Right hindlimb (tissue), 1 donor: ENCODE measurements around the gene MDM4.
"Not testable (repeated sequence)": the region's sequence is repeated elsewhere in the genome, so short reads cannot be mapped to it uniquely, and the experiment has no call there.

Experiments
- DNase-seq: peaks from one replicate; pipeline ENCODE4 v3.0.0-alpha.2; 2018

Gene MDM4

GRCh38 chr1:204493145-204493983, 22.8 kb upstream of the MDM4 start:
- DNase-seq: peak; percentile 83

- peak; percentile 52 for DNase-seq
These were observed 22.3 kb upstream of the MDM4 start for GRCh38 chr1:204493984-204494280.

- peak; percentile 93 for DNase-seq
These were observed 21.7 kb upstream of the MDM4 start, which contains the start of gene PIK3C2B for GRCh38 chr1:204494281-204495077. Gene PIK3C2B, minus strand, starts transcription at chr1:204494805. Its CDS starts 25,003 bp downstream, at chr1:204469802.

GRCh38 chr1:204495078-204495753, 21.0 kb upstream of the MDM4 start:
- DNase-seq: no peak

GRCh38 chr1:204495777-204496176, 20.4 kb upstream of the MDM4 start:
- DNase-seq: no peak

GRCh38 chr1:204498981-204499380, 17.2 kb upstream of the MDM4 start:
- DNase-seq: no peak

GRCh38 chr1:204499511-204500468, 16.4 kb upstream of the MDM4 start:
- no peak for DNase-seq

GRCh38 chr1:204502241-204502640, 14.0 kb upstream of the MDM4 start:
- no peak for DNase-seq

- DNase-seq: no peak
These were observed 12.9 kb upstream of the MDM4 start for GRCh38 chr1:204503122-204503912.

GRCh38 chr1:204503913-204504519, 12.2 kb upstream of the MDM4 start:
- no peak for DNase-seq

GRCh38 chr1:204505674-204506200, 10.5 kb upstream of the MDM4 start:
- DNase-seq: no peak

GRCh38 chr1:204506201-204506968, 9.8 kb upstream of the MDM4 start:
- DNase-seq: peak; percentile 85

GRCh38 chr1:204506969-204507316, 9.3 kb upstream of the MDM4 start:
- peak; percentile 93 for DNase-seq

GRCh38 chr1:204507317-204508105, 8.7 kb upstream of the MDM4 start:
- peak; percentile 77 for DNase-seq

GRCh38 chr1:204509186-204509635, 7.0 kb upstream of the MDM4 start:
- no peak for DNase-seq

- DNase-seq: no peak
These were observed 4.8 kb upstream of the MDM4 start for GRCh38 chr1:204511366-204511765.

GRCh38 chr1:204513117-204513716, 3.0 kb upstream of the MDM4 start:
- DNase-seq: no peak

GRCh38 chr1:204514828-204515227, 1.4 kb upstream of the MDM4 start:
- no peak for DNase-seq

GRCh38 chr1:204517382-204517781, 1.2 kb downstream of the MDM4 start:
- not testable (repeated sequence) for DNase-seq
